Stomach (tissue), 4 donors: ENCODE results near the gene NUP93.

Experiments
- CTCF ChIP-seq, 7 experiments: fragments of 450-650 bp in 4 of 7; fragments of 200-600 bp in 3 of 7; sonication (generic) in 3 of 7; IDR thresholded peaks; one replicate each; pipeline ENCODE4 v1.5.1; 2016 to 2019; ENCODE audit warnings: antibody characterized with exemption in 7 of 7, control low read depth in 2 of 7, mild to moderate bottlenecking in 1 of 7
- POLR2AphosphoS5 ChIP-seq, 3 donors: sonication (generic); formaldehyde crosslinking; IDR thresholded peaks; one replicate each; pipeline ENCODE4 v1.6.1; 2016; ENCODE audit warnings: antibody characterized with exemption in 3 of 3

- no peak for TF ChIP-seq POLR2AphosphoS5 (IDR thresholded peaks at IDR 0.05)
- TF ChIP-seq CTCF (IDR thresholded peaks at IDR 0.05), result no peak
Measured at GRCh38 chr16:56748826-56749225, 18.9 kb downstream of the NUP93 start.
